ENCODE results near the gene SLC35C1. TPM values are rescaled to one million over a fixed set of nuclear protein-coding genes. Genes with fewer than 3 reads are reported as not detected.
"Not testable (repeated sequence)": the region's sequence is repeated elsewhere in the genome, so short reads cannot be mapped to it uniquely, and the experiment has no call there.

SLC35C1 gene
- total and polyA plus RNA-seq, 7 donors: 5.3 to 38.9 (median 8.6) TPM

DNA sequence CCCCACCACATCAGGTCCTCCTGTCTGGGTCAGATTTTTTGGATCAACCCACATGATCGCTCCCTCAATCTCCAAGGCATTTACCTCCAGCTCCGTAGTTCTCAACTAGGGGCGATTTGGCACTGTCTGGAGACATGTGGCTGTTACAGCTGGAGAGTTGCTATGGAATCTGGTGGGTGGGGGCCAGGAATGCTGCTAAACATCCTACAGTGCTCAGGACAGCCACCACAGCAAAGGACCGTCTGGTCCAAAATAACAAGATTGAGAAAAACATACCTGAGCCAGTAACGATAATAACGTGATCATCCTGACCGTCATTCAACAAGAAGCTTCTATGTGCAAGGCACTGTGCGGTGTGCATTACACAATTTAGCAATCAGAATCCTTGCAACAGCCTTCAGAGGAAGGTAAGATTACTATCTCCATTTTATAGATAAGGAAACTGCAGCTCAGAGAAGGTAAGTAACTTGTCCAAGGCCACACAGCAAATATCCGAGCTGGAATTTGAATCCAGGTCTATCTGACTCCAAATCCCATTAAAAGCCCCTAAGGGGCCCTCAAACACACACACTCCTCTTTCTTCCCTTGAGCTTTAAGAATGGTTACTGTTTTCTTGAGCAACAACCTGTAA, 28.0 kb downstream of the SLC35C1 start:
- Histone ChIP-seq H3K36me3 (no peaks in the 10 kb centered on the region), H3K4me1 (no peaks in the 10 kb centered on the region), H3K27ac (no peak overlapping the region), H3K9me3 (no peaks in the 10 kb centered on the region), H3K27me3 (no peaks in the 10 kb centered on the region), H3K4me3 (no peak overlapping the region)
- WGBS, 2 donors: 88 to 89% methylated on average over 9 of the region's 9 CpGs
- intact Hi-C loops (cut with DNase I): no loop called here
- DNase-seq: no peak
- TF ChIP-seq POLR2AphosphoS5 (IDR thresholded peaks at IDR 0.05) (no peak), POLR2A (IDR thresholded peaks at IDR 0.05) (no peak), EP300 (IDR thresholded peaks at IDR 0.05) (no peak)
- TF ChIP-seq, protein P1, sequence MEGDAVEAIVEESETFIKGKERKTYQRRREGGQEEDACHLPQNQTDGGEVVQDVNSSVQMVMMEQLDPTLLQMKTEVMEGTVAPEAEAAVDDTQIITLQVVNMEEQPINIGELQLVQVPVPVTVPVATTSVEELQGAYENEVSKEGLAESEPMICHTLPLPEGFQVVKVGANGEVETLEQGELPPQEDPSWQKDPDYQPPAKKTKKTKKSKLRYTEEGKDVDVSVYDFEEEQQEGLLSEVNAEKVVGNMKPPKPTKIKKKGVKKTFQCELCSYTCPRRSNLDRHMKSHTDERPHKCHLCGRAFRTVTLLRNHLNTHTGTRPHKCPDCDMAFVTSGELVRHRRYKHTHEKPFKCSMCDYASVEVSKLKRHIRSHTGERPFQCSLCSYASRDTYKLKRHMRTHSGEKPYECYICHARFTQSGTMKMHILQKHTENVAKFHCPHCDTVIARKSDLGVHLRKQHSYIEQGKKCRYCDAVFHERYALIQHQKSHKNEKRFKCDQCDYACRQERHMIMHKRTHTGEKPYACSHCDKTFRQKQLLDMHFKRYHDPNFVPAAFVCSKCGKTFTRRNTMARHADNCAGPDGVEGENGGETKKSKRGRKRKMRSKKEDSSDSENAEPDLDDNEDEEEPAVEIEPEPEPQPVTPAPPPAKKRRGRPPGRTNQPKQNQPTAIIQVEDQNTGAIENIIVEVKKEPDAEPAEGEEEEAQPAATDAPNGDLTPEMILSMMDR (IDR thresholded peaks at IDR 0.05): no peak

DNA sequence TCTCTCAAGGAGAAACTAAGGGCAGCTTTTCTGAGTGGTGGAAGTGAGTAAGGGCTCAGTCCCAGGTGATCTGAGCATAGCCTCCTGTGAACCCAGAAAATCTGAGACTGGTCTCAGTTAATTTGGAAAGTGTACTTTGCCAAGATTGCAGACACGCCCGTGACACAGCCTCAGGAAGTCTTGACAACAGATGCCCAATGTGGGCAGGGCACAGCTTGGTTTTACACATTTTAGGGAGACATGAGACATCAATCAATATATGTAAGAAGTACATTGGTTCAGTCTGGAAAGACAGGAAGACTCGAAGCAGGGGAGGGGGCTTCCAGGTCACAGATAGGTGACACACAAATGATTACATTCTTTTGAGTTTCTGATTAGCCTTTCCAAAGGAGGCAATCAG, 28.8 kb downstream of the SLC35C1 start:
- TF ChIP-seq, protein P1 (IDR thresholded peaks at IDR 0.05): no peak
- TF ChIP-seq POLR2A (IDR thresholded peaks at IDR 0.05) (no peak), POLR2AphosphoS5 (IDR thresholded peaks at IDR 0.05) (no peak), EP300 (IDR thresholded peaks at IDR 0.05) (no peak)
- H3K27me3 ChIP-seq: no peaks in the 10 kb centered on the region
- no peaks in the 10 kb centered on the region for H3K4me1 ChIP-seq
- 25 to 56% methylated on average over 3 of the region's 3 CpGs for WGBS, 2 donors
- no peaks in the 10 kb centered on the region for H3K9me3 ChIP-seq
- H3K4me3 ChIP-seq: no peak overlapping the region
- H3K36me3 ChIP-seq: no peaks in the 10 kb centered on the region
- H3K27ac ChIP-seq: no peak overlapping the region
- DNase-seq: no peak
- intact Hi-C loops (cut with DNase I): no loop called here

DNA sequence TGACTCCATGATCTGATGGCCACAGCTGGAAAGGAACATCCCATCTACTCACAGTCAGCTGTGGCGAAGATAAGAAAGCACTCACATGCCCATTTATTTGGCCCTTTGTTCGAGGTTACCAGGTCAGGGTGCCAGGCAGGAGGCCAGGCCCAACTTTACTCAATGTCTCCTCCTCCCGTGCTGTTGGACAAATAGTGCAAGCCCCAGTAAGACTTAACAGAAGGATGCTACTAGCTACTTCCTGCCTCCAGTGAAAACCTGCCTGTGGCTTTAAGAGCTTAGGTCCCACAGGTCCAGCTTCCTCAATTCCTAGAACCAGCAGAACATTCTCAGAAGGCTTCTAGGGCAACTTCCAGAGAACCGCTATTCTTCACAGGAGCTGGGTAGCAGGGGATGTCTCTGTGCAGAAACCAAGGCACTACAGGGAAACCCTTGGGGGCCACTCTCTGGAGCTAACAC, 29.4 kb downstream of the SLC35C1 start:
- Histone ChIP-seq H3K36me3 (no peaks in the 10 kb centered on the region), H3K4me3 (no peak overlapping the region), H3K4me1 (no peaks in the 10 kb centered on the region), H3K9me3 (no peaks in the 10 kb centered on the region), H3K27me3 (no peaks in the 10 kb centered on the region), H3K27ac (no peak overlapping the region)
- 57 to 61% methylated on average over 4 of the region's 4 CpGs for WGBS, 2 donors
- intact Hi-C loops (cut with DNase I): no loop called here
- no peak for DNase-seq
- no peak for TF ChIP-seq POLR2A (IDR thresholded peaks at IDR 0.05)
- TF ChIP-seq POLR2AphosphoS5 (IDR thresholded peaks at IDR 0.05): no peak
- TF ChIP-seq, protein P1 (IDR thresholded peaks at IDR 0.05): no peak
- TF ChIP-seq EP300 (IDR thresholded peaks at IDR 0.05): no peak

DNA sequence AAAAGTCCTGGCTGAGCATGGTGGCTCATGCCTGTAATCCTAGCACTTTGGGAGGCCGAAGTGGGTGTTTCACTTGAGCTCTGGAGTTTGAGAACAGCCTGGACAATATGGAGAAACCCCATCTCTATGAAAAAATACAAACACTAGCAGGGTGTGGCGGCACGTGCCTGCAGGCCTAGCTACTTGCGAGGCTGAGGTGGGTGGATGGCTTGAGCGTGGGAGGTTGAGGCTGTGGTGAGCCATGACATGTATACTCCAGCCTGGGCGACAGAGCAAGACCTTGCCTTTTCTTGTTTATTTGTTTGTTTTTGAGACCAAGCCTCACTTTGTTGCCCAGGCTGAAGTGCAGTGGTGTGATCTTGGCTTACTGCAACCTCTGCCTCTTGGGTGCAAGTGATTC, 34.3 kb downstream of the SLC35C1 start:
- intact Hi-C loops (cut with DNase I): no loop called here
- TF ChIP-seq EP300 (IDR thresholded peaks at IDR 0.05): no peak
- no peak for TF ChIP-seq POLR2AphosphoS5 (IDR thresholded peaks at IDR 0.05)
- no peak for TF ChIP-seq POLR2A (IDR thresholded peaks at IDR 0.05)
- TF ChIP-seq, protein P1 (IDR thresholded peaks at IDR 0.05): no peak
- H3K9me3 ChIP-seq: no peaks in the 10 kb centered on the region
- H3K4me1 ChIP-seq: peaks cover 0 to 8% (median 6%) of the 10 kb centered on the region in 4 donors
- no peak overlapping the region for H3K27ac ChIP-seq
- DNase-seq: no peak
- 80 to 90% methylated on average over 6 of the region's 6 CpGs for WGBS, 2 donors
- no peaks in the 10 kb centered on the region for H3K36me3 ChIP-seq
- H3K27me3 ChIP-seq: no peaks in the 10 kb centered on the region
- no peak overlapping the region for H3K4me3 ChIP-seq

DNA sequence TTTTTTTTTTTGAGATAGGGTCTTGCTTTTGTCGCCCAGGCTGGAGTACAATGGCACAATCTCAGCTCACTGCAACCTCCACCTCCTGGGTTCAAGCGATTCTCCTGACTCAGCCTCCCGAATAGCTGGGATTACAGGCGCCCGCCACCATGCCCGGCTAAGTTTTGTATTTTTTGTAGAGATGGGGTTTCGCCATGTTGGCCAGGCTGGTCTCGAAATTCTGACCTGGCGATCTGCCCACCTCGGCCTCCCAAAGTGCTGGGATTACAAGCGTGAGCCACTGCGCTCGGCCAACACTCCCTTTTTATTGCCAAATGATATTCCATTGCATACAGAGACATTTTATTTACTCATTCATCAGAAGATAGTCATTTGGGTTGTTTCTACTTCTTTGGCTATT, 35.3 kb downstream of the SLC35C1 start:
- H3K4me3 ChIP-seq, DNase-seq, H3K27me3 ChIP-seq, H3K27ac ChIP-seq, H3K4me1 ChIP-seq, H3K36me3 ChIP-seq, H3K9me3 ChIP-seq: not testable (repeated sequence)
- intact Hi-C loops (cut with DNase I): loop anchor here (5.0 kb wide), 2 partner anchors 62 to 167 kb away; no protein-coding TSS in a partner anchor
- 81 to 93% methylated on average over 13 of the region's 13 CpGs for WGBS, 2 donors

All from sigmoid colon (tissue), 7 donors.